Activated T-cell treated with anti-CD3 and anti-CD28 coated beads, Interleukin-2, amount 50 U/mL, for 72 hours (primary cell): Measurements from ENCODE around the gene MAT2B. TPM values are rescaled to one million over a fixed set of nuclear protein-coding genes. Genes with fewer than 3 reads are reported as not detected.
A peak's percentile ranks its signal among the peaks of the same experiment; 100 is the strongest.

ENCODE experiments used
- ATAC-seq, 2 donors: fragments of 150-1000 bp; cut with Tn5 transposase; replicated peaks in 1 of 2; 2 replicates each; pipeline ENCODE4 v1.10.0; 2021; ENCODE audit warnings: moderate library complexity in 2 of 2, mild to moderate bottlenecking in 1 of 2
- DNase-seq, 2 donors: peaks; one replicate each; pipeline ENCODE4 v3.0.0; 2021 to 2022; ENCODE audit warnings: mixed read lengths in 1 of 2
- H3K27ac Mint-ChIP-seq: one replicate; pipeline ENCODE4 v1.8.0; 2022; ENCODE audit warnings: mild to moderate bottlenecking, moderate library complexity, mixed read lengths
- H3K27me3 Mint-ChIP-seq: one replicate; pipeline ENCODE4 v1.8.0; 2022; ENCODE audit warnings: low read depth, mixed read lengths
- H3K36me3 Mint-ChIP-seq, 2 donors: one replicate each; pipeline ENCODE4 v1.8.0; 2022; ENCODE audit warnings: mixed read lengths in 2 of 2, mild to moderate bottlenecking in 1 of 2; ENCODE audit not compliant: insufficient read depth in 2 of 2
- H3K4me1 Mint-ChIP-seq: one replicate; pipeline ENCODE4 v1.8.0; 2022; ENCODE audit warnings: low read depth, mixed read lengths
- H3K4me3 Mint-ChIP-seq, 2 donors: one replicate each; pipeline ENCODE4 v1.8.0; 2022; ENCODE audit warnings: mild to moderate bottlenecking in 2 of 2, mixed read lengths in 2 of 2, moderate library complexity in 2 of 2
- H3K9me3 Mint-ChIP-seq, 2 donors: one replicate each; pipeline ENCODE4 v1.8.0; 2022; ENCODE audit warnings: mixed read lengths in 2 of 2
- total RNA-seq, 2 donors: library from RNA; stranded (reverse); gene quantifications; one replicate each; pipeline ENCODE4 v1.2.3, GENCODE V29; 2022

Gene MAT2B
- total RNA-seq, 2 donors from 2014 or later, result 103 to 121 TPM

DNA sequence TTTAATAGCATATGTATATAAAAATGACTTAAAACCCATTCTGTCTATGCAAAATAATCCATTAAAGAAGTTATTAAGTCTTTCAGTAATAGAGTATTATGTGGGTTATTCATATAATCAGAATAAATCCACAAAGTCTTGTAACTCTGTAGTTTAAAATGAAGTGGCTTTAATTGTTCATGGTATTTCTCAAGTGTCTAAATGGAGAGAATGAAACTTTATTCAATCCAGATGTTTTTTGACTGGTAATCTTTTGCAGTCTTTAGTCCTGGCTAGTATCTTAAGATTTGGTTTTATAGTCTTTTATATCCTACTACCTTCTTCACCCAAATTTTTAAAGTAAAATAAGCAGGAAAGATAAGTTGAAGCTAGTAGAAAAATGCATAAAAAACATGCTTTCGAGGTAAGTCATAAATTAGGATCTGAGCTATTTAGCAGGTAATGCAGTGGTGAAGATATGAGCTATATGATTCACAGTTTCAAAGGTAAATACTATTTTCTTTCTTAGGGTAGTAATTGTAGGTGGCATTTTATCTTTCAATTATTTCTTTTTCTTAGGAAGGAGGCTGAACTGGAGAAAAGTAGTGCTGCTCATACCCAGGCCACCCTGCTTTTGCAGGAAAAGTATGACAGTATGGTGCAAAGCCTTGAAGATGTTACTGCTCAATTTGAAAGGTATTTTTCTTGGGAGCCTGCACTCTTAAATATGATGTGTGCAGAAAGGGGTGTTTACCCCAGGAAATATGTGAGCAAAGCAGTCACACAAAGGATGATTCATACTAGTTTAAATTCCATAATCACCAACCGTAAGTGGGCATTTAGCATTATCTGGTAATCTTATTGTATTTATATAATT lies 27.1 kb upstream of the MAT2B start:
- ATAC-seq (no peak), DNase-seq (no peak)
- no peaks in the 10 kb centered on the region for H3K9me3 Mint-ChIP-seq
- H3K27ac Mint-ChIP-seq, result no peak overlapping the region
- no peaks in the 10 kb centered on the region for H3K27me3 Mint-ChIP-seq
- no peak overlapping the region for H3K4me3 Mint-ChIP-seq
- H3K36me3 Mint-ChIP-seq, result peaks cover 18 to 57% of the 10 kb centered on the region in 2 donors
- peaks cover 18% of the 10 kb centered on the region for H3K4me1 Mint-ChIP-seq

- ATAC-seq, result no peak
- Mint-ChIP-seq H3K9me3 (no peaks in the 10 kb centered on the region), H3K27me3 (no peaks in the 10 kb centered on the region), H3K4me1 (peaks cover 18% of the 10 kb centered on the region), H3K4me3 (no peak overlapping the region), H3K27ac (no peak overlapping the region), H3K36me3 (peaks cover 16 to 57% of the 10 kb centered on the region in 2 donors)
- no peak for DNase-seq
Measured at GRCh38 chr5:163478982-163479271, 26.5 kb upstream of the MAT2B start.

- ATAC-seq (no peak), DNase-seq (no peak)
- H3K27me3 Mint-ChIP-seq, result no peaks in the 10 kb centered on the region
- H3K4me1 Mint-ChIP-seq, result no peaks in the 10 kb centered on the region
- H3K4me3 Mint-ChIP-seq, result no peak overlapping the region
- no peak overlapping the region for H3K27ac Mint-ChIP-seq
- H3K36me3 Mint-ChIP-seq, result peaks cover 16 to 38% of the 10 kb centered on the region in 2 donors
- no peaks in the 10 kb centered on the region for H3K9me3 Mint-ChIP-seq
Measured at GRCh38 chr5:163489055-163489744, 16.2 kb upstream of the MAT2B start.

DNA sequence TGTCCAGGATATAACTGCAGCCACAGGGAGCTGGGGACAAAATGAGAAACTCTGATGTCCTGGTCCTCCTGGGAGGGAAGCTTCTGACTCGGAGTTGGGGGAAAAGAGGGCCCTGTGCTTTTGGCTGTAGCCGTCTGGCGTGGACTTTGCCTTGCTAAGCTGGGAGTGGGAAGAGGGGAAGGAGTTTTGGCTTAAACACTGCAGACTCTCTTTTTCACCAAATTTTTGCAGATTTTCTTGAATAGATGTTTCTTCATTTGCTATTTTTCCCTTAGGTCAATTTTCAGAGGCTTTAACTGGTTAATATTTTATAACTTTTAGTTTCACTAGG lies 15.7 kb upstream of the MAT2B start:
- H3K4me3 Mint-ChIP-seq, result no peak overlapping the region
- no peak for ATAC-seq
- no peaks in the 10 kb centered on the region for H3K27me3 Mint-ChIP-seq
- no peak overlapping the region for H3K27ac Mint-ChIP-seq
- no peaks in the 10 kb centered on the region for H3K4me1 Mint-ChIP-seq
- no peaks in the 10 kb centered on the region for H3K9me3 Mint-ChIP-seq
- H3K36me3 Mint-ChIP-seq, result peaks cover 13 to 36% of the 10 kb centered on the region in 2 donors
- DNase-seq, result no peak

- no peak overlapping the region for H3K27ac Mint-ChIP-seq
- DNase-seq, result no peak
- no peak overlapping the region for H3K4me3 Mint-ChIP-seq
- no peak for ATAC-seq
- H3K36me3 Mint-ChIP-seq, result peaks cover 4 to 6% of the 10 kb centered on the region in 2 donors
- no peaks in the 10 kb centered on the region for H3K27me3 Mint-ChIP-seq
- H3K4me1 Mint-ChIP-seq, result no peaks in the 10 kb centered on the region
- H3K9me3 Mint-ChIP-seq, result no peaks in the 10 kb centered on the region
Measured at GRCh38 chr5:163496286-163496685, 9.1 kb upstream of the MAT2B start.

DNA sequence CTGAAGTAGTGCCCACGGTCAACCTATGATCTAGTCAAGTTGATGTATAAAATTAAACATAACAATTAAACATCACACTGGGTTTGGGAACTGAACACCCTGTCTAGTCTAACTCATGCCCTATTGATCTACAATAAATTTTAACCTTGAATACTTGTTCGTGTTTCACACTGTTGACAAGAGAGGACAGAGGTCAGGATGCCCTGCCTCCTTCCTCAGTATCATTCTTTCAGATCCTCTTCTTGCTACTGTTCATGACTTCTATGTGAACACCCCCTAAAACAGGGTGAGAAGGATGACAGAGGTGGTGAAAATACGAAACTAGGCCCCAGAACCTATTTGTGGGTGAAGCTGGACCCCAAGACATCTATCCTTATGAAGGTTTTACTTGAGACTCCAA lies 8.1 kb upstream of the MAT2B start:
- DNase-seq (no peak), ATAC-seq (no peak)
- Mint-ChIP-seq H3K27me3 (no peaks in the 10 kb centered on the region), H3K4me1 (no peaks in the 10 kb centered on the region), H3K36me3 (peaks cover 0 to 2% of the 10 kb centered on the region in 2 donors), H3K9me3 (no peaks in the 10 kb centered on the region), H3K4me3 (no peak overlapping the region), H3K27ac (no peak overlapping the region)

- no peak overlapping the region for H3K4me3 Mint-ChIP-seq
- no peaks in the 10 kb centered on the region for H3K36me3 Mint-ChIP-seq
- H3K9me3 Mint-ChIP-seq, result no peaks in the 10 kb centered on the region
- no peaks in the 10 kb centered on the region for H3K27me3 Mint-ChIP-seq
- ATAC-seq (no peak), DNase-seq (no peak)
- peaks cover 7% of the 10 kb centered on the region for H3K4me1 Mint-ChIP-seq
- H3K27ac Mint-ChIP-seq, result no peak overlapping the region
Measured at GRCh38 chr5:163498886-163499285, 6.5 kb upstream of the MAT2B start.

- peak overlapping the region; percentile 96 for H3K27ac Mint-ChIP-seq
- no peaks in the 10 kb centered on the region for H3K9me3 Mint-ChIP-seq
- H3K36me3 Mint-ChIP-seq, result peaks cover 6 to 9% of the 10 kb centered on the region in 2 donors
- H3K27me3 Mint-ChIP-seq, result no peaks in the 10 kb centered on the region
- peaks cover 9% of the 10 kb centered on the region for H3K4me1 Mint-ChIP-seq
- peak overlapping the region; percentile 92 for H3K4me3 Mint-ChIP-seq
- no peak for DNase-seq
- ATAC-seq, result no peak
Measured at GRCh38 chr5:163502521-163502920, 2.9 kb upstream of the MAT2B start.

- H3K9me3 Mint-ChIP-seq, result no peaks in the 10 kb centered on the region
- H3K4me3 Mint-ChIP-seq, result peak overlapping the region; percentile 92
- DNase-seq, result peak; percentile 21 to 39
- peak overlapping the region; percentile 96 for H3K27ac Mint-ChIP-seq
- no peak for ATAC-seq
- peaks cover 18% of the 10 kb centered on the region for H3K4me1 Mint-ChIP-seq
- H3K36me3 Mint-ChIP-seq, result peaks cover 6 to 12% of the 10 kb centered on the region in 2 donors
- H3K27me3 Mint-ChIP-seq, result no peaks in the 10 kb centered on the region
Measured at GRCh38 chr5:163503106-163504078, 2.0 kb upstream of the MAT2B start.

- H3K9me3 Mint-ChIP-seq, result no peaks in the 10 kb centered on the region
- H3K27ac Mint-ChIP-seq, result peak overlapping the region; percentile 96
- H3K4me1 Mint-ChIP-seq, result peaks cover 27% of the 10 kb centered on the region
- peak; percentile 45 to 49 for DNase-seq
- ATAC-seq, result peak in 1 of 2 donors; percentile 8
- H3K36me3 Mint-ChIP-seq, result peaks cover 6 to 12% of the 10 kb centered on the region in 2 donors
- no peaks in the 10 kb centered on the region for H3K27me3 Mint-ChIP-seq
- peak overlapping the region; percentile 92 for H3K4me3 Mint-ChIP-seq
Measured at GRCh38 chr5:163504079-163504931, 1.1 kb upstream of the MAT2B start.

GRCh38 chr5:163505049-163505367 lies 411 bp upstream of the MAT2B start:
- ATAC-seq (peak; percentile 1), DNase-seq (no peak)
- H3K4me3 Mint-ChIP-seq, result peak overlapping the region; percentile 92
- H3K36me3 Mint-ChIP-seq, result peaks cover 6 to 12% of the 10 kb centered on the region in 2 donors
- peak overlapping the region; percentile 96 for H3K27ac Mint-ChIP-seq
- H3K9me3 Mint-ChIP-seq, result no peaks in the 10 kb centered on the region
- H3K4me1 Mint-ChIP-seq, result peaks cover 34% of the 10 kb centered on the region
- no peaks in the 10 kb centered on the region for H3K27me3 Mint-ChIP-seq

DNA sequence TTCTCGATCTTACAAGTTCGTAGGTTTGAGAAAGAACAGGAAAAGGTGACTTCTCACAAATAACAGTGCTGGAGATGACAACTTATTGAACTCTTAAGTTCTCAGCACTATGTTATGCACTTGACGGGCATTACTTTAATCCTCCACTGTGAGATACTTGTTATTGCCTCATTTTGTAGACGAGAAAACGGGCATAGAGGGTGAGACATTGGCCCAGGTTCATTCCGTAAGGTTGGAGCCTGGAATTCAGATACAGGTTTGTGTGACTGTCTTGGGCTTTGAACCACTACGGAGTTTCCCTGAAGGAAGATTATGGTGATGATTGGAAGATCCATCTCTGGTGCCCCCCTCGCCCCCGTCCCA lies 657 bp downstream of the MAT2B start:
- H3K36me3 Mint-ChIP-seq, result peaks cover 6 to 12% of the 10 kb centered on the region in 2 donors
- H3K27ac Mint-ChIP-seq, result peak overlapping the region; percentile 100
- DNase-seq (peak; percentile 9 to 19), ATAC-seq (peak; percentile 54 to 59)
- H3K27me3 Mint-ChIP-seq, result no peaks in the 10 kb centered on the region
- H3K4me1 Mint-ChIP-seq, result peaks cover 44% of the 10 kb centered on the region
- no peaks in the 10 kb centered on the region for H3K9me3 Mint-ChIP-seq
- peak overlapping the region; percentile 92 for H3K4me3 Mint-ChIP-seq
